Cardiac fibroblast (primary cell): ENCODE measurements around the gene MTFR2.
"Not testable (repeated sequence)": the region's sequence is repeated elsewhere in the genome, so short reads cannot be mapped to it uniquely, and the experiment has no call there.

Source experiments
- DNase-seq, 2 donors: peaks; one replicate each; pipeline versions ENCODE4 v3.0.0 to v3.0.0-alpha.2; 2010; ENCODE audit warnings: low read depth in 2 of 2
- H3K4me3 ChIP-seq, 2 donors: replicated peaks in 1 of 2; 1 replicate in 1 of 2; 2 replicates in 1 of 2; pipeline ENCODE4 v1.5.1; 2011; ENCODE audit warnings: low read depth in 2 of 2, low read length in 2 of 2, mild to moderate bottlenecking in 2 of 2, moderate library complexity in 1 of 2
- CTCF ChIP-seq: IDR thresholded peaks from one replicate; pipeline ENCODE4 v1.5.1; 2011; ENCODE audit warnings: low read depth, mild to moderate bottlenecking, low read length, inconsistent platforms

Gene MTFR2

GRCh38 chr6:136226027-136226673, 24.0 kb downstream of the MTFR2 start:
- peak overlapping the region in 1 of 2 donors; percentile 15 for H3K4me3 ChIP-seq
- DNase-seq: peak; percentile 74 to 78
- TF ChIP-seq CTCF: peak; percentile 100

- TF ChIP-seq CTCF: no peak
- no peak overlapping the region for H3K4me3 ChIP-seq
- DNase-seq: peak in 1 of 2 donors; percentile 56
Measured at GRCh38 chr6:136225496-136225895, 24.6 kb downstream of the MTFR2 start.

- DNase-seq, H3K4me3 ChIP-seq: not testable (repeated sequence)
Measured at GRCh38 chr6:136224974-136225373, 25.1 kb downstream of the MTFR2 start.

- no peak overlapping the region for H3K4me3 ChIP-seq
- no peak for DNase-seq
- no peak for TF ChIP-seq CTCF
Measured at GRCh38 chr6:136216503-136217401, 33.4 kb downstream of the MTFR2 start.

- no peak for DNase-seq
- TF ChIP-seq CTCF: no peak
Measured at GRCh38 chr6:136213853-136214252, 36.3 kb downstream of the MTFR2 start.

GRCh38 chr6:136213012-136213539, 37.0 kb downstream of the MTFR2 start:
- no peak for DNase-seq
- no peak for TF ChIP-seq CTCF
- H3K4me3 ChIP-seq: no peak overlapping the region

More at GRCh38 chr6:136213853-136214252, 36.3 kb downstream of the MTFR2 start:
- no peak overlapping the region for H3K4me3 ChIP-seq

- no peak for DNase-seq
- no peak for TF ChIP-seq CTCF
- no peak overlapping the region for H3K4me3 ChIP-seq
Measured at GRCh38 chr6:136212608-136213007, 37.5 kb downstream of the MTFR2 start.
